ENCODE data around the gene TPP1. TPM values are rescaled to one million over a fixed set of nuclear protein-coding genes. Genes with fewer than 3 reads are reported as not detected.

The TPP1 gene
- total and polyA plus RNA-seq, 9 of the 15 experiments (the other 6 are each of a cell fraction or from before 2014, with no cell fraction given): 7.5 to 75.8 (median 15.7) TPM

DNA sequence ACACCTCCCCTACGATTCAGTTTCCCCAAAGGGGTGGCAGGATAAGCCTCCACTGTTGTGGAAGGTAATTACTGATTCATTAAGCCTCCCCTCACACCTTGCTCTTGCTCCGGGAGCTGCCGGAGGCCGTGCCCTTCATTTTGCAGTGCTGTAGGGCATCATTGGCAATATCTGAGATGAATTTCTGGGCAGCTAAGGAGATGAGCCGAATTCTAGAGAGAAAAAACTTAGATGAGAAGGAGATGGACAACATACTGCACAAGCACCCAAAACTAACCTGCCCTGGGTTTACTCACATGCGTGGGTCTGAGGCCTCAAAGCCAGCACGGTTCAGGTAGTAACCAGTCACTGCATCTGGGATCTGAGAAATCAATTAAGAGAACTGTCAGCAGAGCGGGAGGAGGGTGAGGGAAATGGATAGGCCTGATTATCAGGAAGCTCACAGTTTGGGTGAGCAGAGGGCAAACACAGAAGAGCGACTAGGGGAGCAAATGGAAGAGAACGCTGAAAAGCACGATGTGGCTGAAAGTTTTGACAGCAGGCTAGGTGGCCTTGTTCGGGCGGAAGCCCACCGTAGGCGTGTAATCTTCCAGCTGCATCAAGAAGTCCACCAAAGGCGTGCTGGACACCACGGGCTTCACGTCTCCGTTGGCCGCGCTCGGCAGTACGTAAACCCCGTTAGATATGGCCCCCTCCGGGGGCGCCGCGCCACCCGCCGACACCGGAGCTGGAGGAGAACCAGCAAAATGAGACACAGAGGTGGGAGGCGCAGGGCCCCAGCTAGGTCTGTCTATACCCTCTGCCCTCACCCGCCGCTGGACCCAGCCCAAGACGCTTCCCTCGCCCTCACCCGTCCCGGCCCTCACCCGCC, 7.9 kb downstream of the TPP1 start (continued):
- no peak for TF ChIP-seq STAT6 (CRISPR knock-in tag; IDR thresholded peaks at IDR 0.05)
- TF ChIP-seq ZBTB7A (IDR thresholded peaks at IDR 0.05; ENCODE audit: borderline replicate concordance, control insufficient read depth, low read depth, low read length): no peak
- TF ChIP-seq, protein P1, sequence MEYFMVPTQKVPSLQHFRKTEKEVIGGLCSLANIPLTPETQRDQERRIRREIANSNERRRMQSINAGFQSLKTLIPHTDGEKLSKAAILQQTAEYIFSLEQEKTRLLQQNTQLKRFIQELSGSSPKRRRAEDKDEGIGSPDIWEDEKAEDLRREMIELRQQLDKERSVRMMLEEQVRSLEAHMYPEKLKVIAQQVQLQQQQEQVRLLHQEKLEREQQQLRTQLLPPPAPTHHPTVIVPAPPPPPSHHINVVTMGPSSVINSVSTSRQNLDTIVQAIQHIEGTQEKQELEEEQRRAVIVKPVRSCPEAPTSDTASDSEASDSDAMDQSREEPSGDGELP (CRISPR knock-in tag; IDR thresholded peaks at IDR 0.05; ENCODE audit: borderline replicate concordance): peak; percentile 62; the same call in 1 of the 2 replicates
- TF ChIP-seq, protein P2, sequence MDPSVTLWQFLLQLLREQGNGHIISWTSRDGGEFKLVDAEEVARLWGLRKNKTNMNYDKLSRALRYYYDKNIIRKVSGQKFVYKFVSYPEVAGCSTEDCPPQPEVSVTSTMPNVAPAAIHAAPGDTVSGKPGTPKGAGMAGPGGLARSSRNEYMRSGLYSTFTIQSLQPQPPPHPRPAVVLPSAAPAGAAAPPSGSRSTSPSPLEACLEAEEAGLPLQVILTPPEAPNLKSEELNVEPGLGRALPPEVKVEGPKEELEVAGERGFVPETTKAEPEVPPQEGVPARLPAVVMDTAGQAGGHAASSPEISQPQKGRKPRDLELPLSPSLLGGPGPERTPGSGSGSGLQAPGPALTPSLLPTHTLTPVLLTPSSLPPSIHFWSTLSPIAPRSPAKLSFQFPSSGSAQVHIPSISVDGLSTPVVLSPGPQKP (CRISPR knock-in tag; IDR thresholded peaks at IDR 0.05): no peak
- no peak for TF ChIP-seq ATF4 (CRISPR knock-in tag; IDR thresholded peaks at IDR 0.05)
- no peak for TF ChIP-seq POLR3A (IDR thresholded peaks at IDR 0.05; ENCODE audit: borderline replicate concordance, extremely low read depth, insufficient read depth, insufficient read length)
- no peak for TF ChIP-seq ZC3H8 (IDR thresholded peaks at IDR 0.05)
- no peak for TF ChIP-seq ZNF639 (CRISPR knock-in tag; conservative IDR thresholded peaks at IDR 0.05 in 1 of 2, IDR thresholded peaks at IDR 0.05 in 1 of 2)
- TF ChIP-seq POU5F1 (IDR thresholded peaks at IDR 0.05; ENCODE audit: borderline replicate concordance, low read depth, low read length, partially characterized antibody): no peak
- no peak for TF ChIP-seq SREBF2 (CRISPR knock-in tag; IDR thresholded peaks at IDR 0.05)
- no peak for TF ChIP-seq MED1 (CRISPR knock-in tag; IDR thresholded peaks at IDR 0.05; ENCODE audit: borderline replicate concordance)
- TF ChIP-seq ZNF431 (CRISPR knock-in tag; IDR thresholded peaks at IDR 0.05): no peak
- 0 out of 2 replicates have a peak, but pooled peaks have one; percentile 33 for TF ChIP-seq ZNF77 (CRISPR knock-in tag; IDR thresholded peaks at IDR 0.05)
- no peak for TF ChIP-seq PHF20 (IDR thresholded peaks at IDR 0.05; ENCODE audit: partially characterized antibody)
- TF ChIP-seq ZEB2 (IDR thresholded peaks at IDR 0.05): no peak
- TF ChIP-seq CHAMP1 (IDR thresholded peaks at IDR 0.05): no peak
- no peak for TF ChIP-seq NUFIP1 (IDR thresholded peaks at IDR 0.05; ENCODE audit: partially characterized antibody)

All from K562 (cell line).